GM21528 (cell line): ENCODE data around the gene RESF1.

Experiments
- ATAC-seq: cut with Tn5 transposase; IDR thresholded peaks from one replicate; pipeline ENCODE4 v1.9.1; 2021; ENCODE audit warnings: mild to moderate bottlenecking, moderate library complexity; ENCODE audit not compliant: unreplicated experiment, low FRiP score

Gene RESF1

GRCh38 chr12:31954925-31955858, 4.0 kb upstream of the RESF1 start:
- ATAC-seq = no peak

DNA sequence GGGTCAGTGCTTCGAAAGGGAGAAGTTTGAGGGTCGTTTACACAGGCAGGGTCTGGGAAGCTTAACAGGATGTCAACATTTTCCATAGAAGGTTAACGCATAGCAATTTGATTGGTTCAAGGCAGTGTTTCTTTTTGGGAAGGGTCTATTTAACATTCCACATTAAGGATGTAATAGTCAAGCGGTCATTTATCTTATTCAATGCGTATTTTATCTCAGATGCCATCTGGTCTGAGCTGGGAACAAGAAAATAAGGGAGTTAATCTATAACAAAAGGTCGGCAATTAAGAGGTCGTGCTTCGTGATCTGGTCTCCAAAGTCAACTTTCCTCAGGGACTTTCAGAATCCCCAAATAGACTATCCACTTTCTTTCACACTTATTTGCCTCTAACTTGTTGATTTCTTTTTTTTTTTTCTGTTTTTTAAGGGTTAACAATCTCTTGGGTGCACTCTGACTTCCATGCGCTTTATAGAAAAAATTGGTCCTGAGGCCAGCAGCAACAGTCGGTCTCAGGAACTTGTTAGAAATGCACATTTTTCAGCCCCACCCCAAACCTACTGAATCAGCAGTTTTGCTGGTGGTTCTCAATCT, 550 bp upstream of the RESF1 start:
- ATAC-seq = no peak

DNA sequence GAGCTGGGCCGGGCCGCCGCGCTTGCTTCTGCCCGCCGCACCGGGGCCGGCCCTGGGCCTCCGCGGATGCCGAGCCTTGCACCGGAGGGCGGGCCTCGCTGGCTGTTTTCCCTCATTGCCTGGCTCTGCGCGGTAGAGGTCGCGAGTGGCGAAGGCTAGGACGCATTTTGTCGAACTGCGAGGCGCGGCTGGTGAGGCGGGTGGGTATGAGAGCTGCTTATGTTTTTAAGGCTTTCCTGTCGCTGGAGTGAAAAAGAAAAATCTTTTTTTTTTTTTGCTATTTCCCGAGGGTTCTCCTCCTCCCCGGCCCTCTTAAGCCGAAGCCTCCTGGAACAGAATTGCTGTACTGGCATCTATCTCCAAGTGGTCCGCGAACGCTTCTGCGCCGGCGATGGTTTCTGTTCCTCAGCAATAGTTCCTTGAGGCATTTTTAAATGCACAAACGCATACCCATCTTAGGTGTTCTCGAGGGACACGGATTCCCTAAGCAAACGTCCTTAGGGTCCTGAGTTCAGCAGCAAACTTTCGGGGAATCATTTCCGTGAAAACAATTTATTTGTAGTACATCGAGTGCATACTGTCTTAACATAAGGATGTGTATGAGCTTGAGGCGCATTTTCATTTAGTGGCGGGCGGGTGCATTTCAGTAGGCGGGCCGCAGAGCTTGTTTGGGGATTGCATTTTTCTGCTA, 631 bp downstream of the RESF1 start:
- ATAC-seq = peak; percentile 47

- ATAC-seq = no peak
Measured at GRCh38 chr12:31961137-31961536, 1.9 kb downstream of the RESF1 start.

DNA sequence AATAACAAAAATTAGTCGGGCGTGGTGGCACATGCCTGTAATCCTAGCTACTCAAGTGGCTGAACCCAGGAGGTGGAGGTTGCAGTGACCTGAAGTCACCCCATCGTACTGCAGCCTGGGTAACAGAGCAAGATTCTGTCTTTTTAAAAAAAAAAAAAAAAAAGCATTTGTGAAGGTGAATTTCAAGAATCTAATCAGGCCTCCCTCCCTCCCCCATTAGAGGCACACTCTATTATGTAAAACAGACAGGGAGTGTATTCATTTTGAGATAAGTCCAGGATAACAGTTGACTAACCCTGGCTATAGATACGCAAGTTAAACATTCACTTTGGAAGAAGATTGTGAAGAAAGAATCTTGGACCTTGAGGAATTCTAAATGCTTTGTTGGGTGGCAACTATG, 2.9 kb downstream of the RESF1 start:
- ATAC-seq = no peak

DNA sequence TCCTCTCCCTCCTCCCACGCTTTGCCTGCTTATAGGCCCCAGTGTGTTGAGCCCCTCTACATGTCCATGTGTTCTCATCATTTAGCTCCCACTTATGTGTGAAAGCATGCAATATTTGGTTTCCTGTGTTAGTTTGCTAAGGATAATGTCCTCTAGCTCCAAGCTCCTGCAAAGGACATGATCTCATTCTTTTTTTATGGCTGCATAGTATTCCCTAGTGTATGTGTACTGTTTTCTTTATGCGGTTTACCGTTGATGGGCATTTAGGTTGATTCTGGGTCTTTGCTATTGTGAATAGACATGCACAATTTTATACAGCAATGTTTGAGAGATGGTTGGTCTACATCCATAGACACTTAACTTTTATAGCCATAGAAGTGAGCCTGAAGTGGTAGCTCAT, 5.1 kb downstream of the RESF1 start:
- no peak for ATAC-seq

DNA sequence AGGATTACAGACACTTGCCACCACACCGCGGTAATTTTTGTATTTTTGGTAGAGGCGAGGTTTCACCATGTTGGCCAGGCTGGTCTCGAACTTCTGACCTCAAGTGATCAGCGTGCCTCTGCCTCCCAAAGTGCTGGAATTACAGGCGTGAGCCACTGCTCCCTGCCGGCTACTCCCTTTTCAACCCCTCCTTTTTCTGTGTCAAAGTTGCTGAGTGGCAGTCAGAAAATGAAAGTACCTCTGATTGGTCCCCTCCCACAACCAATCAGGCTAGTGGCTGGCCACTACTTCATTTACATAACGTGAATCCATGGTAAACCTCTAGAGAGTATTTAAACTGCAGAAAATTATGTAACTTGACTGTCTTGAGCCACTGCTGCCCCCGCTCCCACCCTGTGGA, 5.9 kb downstream of the RESF1 start:
- no peak for ATAC-seq

DNA sequence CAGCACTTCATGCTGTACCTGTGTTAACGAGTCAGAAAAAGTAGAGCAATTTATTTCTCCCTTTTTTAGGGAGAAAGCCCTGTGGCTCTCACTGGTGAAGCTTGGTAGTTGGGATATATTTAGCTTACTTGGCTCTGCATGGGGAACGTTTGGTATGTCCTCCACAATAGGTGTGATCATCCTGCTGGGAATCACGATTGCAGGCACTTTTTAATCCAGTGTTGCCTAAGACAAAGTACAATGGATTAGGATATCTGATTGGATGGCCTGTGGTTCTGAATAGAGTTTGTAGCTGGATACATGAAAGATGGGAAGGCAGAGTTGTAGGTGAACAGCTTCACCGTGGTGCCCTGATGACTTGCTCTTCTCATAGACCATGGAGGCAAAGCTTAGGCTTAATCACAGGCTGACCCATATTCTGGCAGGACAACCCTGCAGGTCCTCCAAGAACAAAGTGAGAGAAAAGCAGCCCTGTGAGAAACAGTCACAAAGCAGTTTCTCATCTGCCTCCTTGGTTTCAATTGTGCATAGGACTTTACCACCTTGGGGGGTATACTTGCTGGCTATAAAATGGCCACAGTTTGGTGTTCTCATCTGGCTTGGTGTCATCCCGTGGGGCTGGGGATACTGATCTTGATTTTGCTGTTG, 7.5 kb downstream of the RESF1 start:
- no peak for ATAC-seq

- ATAC-seq = no peak
Measured at GRCh38 chr12:31967539-31967938, 8.3 kb downstream of the RESF1 start.

DNA sequence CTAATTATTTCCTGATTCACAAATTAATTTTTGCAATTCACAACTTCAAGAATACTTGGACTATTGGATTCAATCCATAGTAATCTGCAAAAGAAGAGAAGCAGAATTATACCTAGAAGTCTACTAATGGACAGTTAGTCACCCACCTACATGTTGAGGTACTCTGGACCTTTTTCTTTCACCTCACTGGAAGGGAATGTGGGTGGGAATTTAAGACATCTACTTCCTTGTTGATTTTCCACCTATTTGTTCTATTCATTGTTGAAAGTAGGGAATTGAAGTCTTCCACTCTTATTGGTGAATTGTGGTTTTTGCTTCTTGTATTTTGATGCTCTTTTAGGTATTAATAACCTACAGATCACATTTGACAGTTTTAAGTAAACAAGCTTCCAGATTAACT, 11.0 kb downstream of the RESF1 start:
- ATAC-seq = no peak

DNA sequence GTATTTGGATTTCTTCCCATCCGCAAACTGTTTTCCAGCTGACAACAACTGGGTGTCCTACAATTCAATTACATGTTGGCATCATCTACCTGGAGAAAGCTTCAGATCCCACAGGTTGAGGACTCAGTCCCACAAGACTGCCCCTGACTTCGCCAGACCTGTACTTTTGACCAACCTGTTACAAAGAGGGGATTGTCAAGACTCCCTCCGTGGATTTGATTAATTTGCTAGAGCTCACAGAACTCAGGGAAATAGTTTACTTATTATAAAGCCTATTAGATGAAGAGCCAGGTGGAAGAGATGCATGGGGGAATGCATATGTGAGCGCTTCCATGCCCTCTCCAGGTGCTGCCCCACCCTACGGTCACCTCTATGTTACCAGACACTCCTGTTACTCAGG, 14.6 kb downstream of the RESF1 start:
- no peak for ATAC-seq

- no peak for ATAC-seq
Measured at GRCh38 chr12:31974673-31975072, 15.5 kb downstream of the RESF1 start.

DNA sequence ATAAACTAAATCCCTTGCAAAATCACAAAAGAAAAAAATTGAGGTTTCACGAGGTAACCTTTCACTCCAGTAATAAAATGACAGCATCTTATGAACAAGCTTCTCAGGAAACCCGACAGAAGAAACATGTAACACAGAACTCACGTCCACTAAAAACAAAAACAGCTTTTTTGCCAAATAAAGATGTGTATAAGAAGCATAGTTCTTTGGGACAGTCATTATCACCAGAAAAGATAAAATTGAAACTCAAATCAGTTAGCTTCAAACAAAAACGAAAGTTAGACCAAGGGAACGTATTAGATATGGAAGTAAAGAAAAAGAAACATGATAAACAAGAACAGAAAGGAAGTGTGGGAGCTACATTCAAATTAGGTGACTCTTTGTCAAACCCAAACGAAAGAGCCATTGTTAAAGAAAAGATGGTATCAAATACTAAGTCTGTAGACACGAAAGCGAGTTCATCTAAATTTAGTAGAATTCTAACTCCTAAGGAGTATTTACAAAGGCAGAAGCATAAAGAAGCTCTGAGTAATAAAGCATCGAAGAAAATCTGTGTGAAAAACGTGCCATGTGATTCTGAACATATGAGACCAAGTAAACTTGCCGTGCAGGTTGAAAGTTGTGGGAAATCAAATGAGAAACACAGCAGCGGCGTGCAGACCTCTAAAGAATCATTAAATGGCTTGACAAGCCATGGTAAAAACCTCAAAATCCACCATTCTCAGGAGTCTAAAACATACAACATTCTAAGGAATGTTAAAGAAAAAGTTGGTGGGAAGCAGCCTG, 25.8 kb downstream of the RESF1 start:
- no peak for ATAC-seq

GRCh38 chr12:31985832-31986231, 26.6 kb downstream of the RESF1 start:
- ATAC-seq = no peak

- ATAC-seq = no peak
Measured at GRCh38 chr12:31989571-31990362, 30.6 kb downstream of the RESF1 start.

GRCh38 chr12:31991146-31991545, 31.9 kb downstream of the RESF1 start:
- ATAC-seq = no peak

- ATAC-seq = no peak
Measured at GRCh38 chr12:31991815-31992214, 32.6 kb downstream of the RESF1 start.

GRCh38 chr12:31999692-32000091, 40.5 kb downstream of the RESF1 start:
- ATAC-seq = no peak

DNA sequence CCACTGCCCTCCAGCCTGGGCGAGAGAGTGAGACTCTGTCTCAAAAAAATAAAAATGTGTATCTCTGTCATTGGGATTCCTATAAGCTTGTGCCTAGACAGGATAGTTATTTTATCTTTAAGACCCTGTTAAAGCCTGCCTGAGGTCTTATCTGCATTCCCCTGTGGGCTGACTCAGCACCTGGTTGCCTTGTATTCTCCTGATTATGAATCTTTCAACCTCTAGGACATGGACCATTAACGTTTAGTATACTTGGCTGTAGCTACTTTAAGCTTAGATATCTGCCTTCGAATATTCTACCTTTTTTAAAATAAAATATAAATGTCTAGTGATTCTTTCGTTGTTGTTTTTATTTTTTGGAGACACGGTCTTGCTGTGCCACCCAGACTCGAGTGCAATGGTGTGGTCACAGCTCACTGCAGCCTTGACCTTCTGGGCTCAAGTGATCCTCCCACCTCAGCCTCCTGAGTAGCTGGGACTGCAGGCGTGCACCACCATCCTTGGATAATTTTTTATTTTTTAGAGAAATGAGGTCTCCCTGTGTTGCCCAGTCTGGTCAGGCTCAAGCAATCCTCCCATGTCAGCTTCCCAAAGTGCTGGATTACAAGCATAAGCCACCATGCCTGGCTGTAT, 41.3 kb downstream of the RESF1 start:
- no peak for ATAC-seq
